Measurements from ENCODE around the gene FUT7.

FUT7 gene

DNA sequence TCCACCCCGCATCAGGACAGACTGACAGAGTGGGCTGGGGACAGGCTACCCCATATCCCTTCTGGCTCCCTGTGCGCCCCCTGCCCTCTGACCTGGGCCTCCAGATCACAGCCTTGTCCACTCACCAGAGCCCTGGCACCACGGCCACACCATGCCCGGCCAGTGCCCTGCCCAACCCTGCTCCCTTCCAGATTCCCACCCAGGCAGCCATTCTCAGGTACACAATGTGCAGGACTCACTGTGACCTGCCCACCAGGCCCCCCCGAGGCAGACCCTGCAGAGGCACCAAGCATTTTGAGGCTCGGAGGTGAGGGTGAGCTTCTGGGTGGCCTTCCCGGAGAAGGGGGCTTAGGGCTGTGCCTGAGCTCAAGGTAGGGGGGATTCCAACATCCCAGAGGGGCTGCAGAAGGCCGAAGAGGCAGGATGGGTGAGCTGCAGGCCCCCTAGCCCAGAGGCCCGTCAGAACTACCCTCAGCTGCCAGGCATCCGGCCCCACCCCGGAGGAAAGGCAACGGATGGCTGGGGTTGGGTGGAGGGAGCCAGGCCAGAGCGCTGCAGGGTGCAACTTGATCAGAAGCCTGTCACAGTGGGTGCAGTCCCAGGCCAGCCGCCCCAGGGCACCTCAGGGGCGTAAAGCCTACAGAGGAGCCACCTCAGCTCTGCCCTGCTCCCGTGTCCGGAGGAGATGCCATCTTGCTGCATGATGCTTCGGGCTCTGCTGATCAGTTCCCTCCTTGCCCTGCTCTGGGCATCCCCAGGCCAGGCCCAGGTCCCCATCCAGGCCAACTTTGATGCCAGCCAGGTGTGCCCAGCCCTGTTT, 49.4 kb downstream of the FUT7 start, which contains the start of gene LCNL1:
Gene LCNL1 (plus strand): TSS at position 762 of the 820 bp plus-strand sequence. CDS start 594 bp downstream, outside the sequence.
- no peak for DNase-seq (ENCODE audit: low spot score)

GRCh38 chr9:136981588-136982231, 50.2 kb downstream of the FUT7 start:
- DNase-seq (ENCODE audit: low spot score), result no peak

DNA sequence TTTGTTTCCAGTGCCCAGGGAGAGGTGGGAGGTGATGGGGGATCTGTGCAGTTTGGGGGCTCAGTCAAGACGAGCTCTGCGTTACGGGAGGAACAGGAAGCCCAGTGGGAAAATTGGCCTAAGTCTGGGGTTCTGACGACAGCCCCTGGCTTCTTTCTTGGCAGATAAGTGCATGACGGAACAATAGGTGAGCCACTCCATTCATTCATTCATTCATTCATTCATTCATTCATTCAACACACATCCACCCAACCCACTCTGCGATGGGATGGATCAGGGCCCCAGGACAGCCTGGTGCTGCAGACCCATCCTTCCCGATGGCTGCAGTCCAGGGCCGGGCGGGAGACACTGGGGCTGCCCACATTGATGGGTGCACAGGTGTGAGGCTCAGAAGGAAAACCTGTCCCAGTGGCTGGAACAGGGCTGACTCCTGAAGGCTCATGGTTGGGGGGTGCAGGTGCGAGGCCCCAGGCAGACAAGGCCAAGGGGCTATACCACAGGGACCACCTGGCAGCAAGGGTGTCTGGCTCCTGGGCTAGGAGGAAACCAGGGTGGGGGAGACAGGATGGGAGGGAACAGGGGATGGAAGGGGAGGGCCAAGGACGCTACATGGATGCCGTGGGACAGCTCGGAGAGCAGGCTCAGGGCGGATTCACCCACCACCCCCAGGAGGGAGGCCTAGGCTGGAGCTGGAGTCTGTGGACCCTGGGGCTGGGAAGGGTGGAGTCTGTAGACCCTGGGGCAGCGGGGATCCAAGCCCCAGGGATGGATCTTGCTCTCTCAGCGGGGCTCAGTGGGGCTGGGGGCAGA, 51.0 kb downstream of the FUT7 start:
- DNase-seq (ENCODE audit: low spot score), result no peak

Data from RKO (cell line).